IMR-90 (cell line): ENCODE results near the gene TIAM1. TPM values are rescaled to one million over a fixed set of nuclear protein-coding genes. Genes with fewer than 3 reads are reported as not detected.

Source experiments
- ATAC-seq: fragments of 200-7000 bp; cut with Tn5 transposase; 2 replicates; pipeline ENCODE4 v1.9.1; 2020; ENCODE audit warnings: low read depth, mild to moderate bottlenecking, moderate library complexity
- BruUV-seq: library from RNA; stranded (reverse); fragments of 400-500 nt; replicated peaks from 2 replicates; lab custom pipeline; 2021; lab: Mats Ljungman, UMichigan
- CTCF ChIA-PET: fragments of 300-600 bp; formaldehyde crosslinking; extraction: SDS; loops from one replicate; lab custom pipeline; 2021; ENCODE audit warnings: antibody characterized with exemption; lab: Yijun Ruan, JAX
- POLR2A ChIA-PET: fragments of 300-600 bp; sonication (Branson Sonifier 250); formaldehyde crosslinking; loops from one replicate; lab custom pipeline; 2022; ENCODE audit warnings: antibody characterized with exemption; ENCODE audit not compliant: unreplicated experiment; lab: Charles Lee
- DNase-seq: peaks from one replicate; pipeline ENCODE4 v3.0.0; 2013
- H2AFZ ChIP-seq: replicated peaks from 2 replicates; pipeline ENCODE3; 2013; ENCODE audit warnings: low read length, mild to moderate bottlenecking; ENCODE audit not compliant: poor library complexity
- H2AK5ac ChIP-seq: 2 replicates; pipeline ENCODE4 v1.6.1; 2013; ENCODE audit warnings: low read depth, low read length, inconsistent platforms
- H2AK9ac ChIP-seq: replicated peaks from 2 replicates; pipeline ENCODE3; 2013; ENCODE audit warnings: mild to moderate bottlenecking, low read depth, low read length, moderate library complexity; ENCODE audit not compliant: poor library complexity
- H2BK120ac ChIP-seq: 2 replicates; pipeline ENCODE4 v1.6.1; 2013; ENCODE audit warnings: low read depth, low read length, inconsistent platforms
- H2BK15ac ChIP-seq: 3 replicates; pipeline ENCODE4 v1.6.1; 2013; ENCODE audit warnings: low read depth, low read length, inconsistent platforms
- H2BK20ac ChIP-seq: 2 replicates; pipeline ENCODE4 v1.6.1; 2013; ENCODE audit warnings: low read depth, mild to moderate bottlenecking, inconsistent platforms, low read length, moderate library complexity
- H2BK5ac ChIP-seq: 2 replicates; pipeline ENCODE4 v1.6.1; 2013; ENCODE audit warnings: mild to moderate bottlenecking, low read depth, low read length, inconsistent platforms; ENCODE audit not compliant: poor library complexity, severe bottlenecking
- H3K14ac ChIP-seq: replicated peaks from 2 replicates; pipeline ENCODE4 v1.6.1; 2013; ENCODE audit warnings: low read depth, low read length, inconsistent platforms
- H3K18ac ChIP-seq: 2 replicates; pipeline ENCODE4 v1.6.1; 2013; ENCODE audit warnings: low read depth, low read length, control low read depth
- H3K23ac ChIP-seq: 2 replicates; pipeline ENCODE4 v1.6.1; 2013; ENCODE audit warnings: low read depth, low read length, inconsistent platforms
- H3K27ac ChIP-seq: 2 replicates; pipeline ENCODE4 v1.5.1; 2013; ENCODE audit warnings: mild to moderate bottlenecking, control low read depth, low read length; ENCODE audit not compliant: insufficient read depth
- H3K27me3 ChIP-seq: 2 replicates; pipeline ENCODE4 v1.6.1; 2013; ENCODE audit warnings: low read length; ENCODE audit not compliant: control insufficient read depth, insufficient read depth
- H3K36me3 ChIP-seq: 2 replicates; pipeline ENCODE4 v1.6.1; 2013; ENCODE audit warnings: low read length, mixed read lengths; ENCODE audit not compliant: control insufficient read depth, insufficient read depth
- H3K4ac ChIP-seq: 2 replicates; pipeline ENCODE4 v1.6.1; 2013; ENCODE audit warnings: low read depth, low read length, inconsistent platforms
- H3K4me1 ChIP-seq: 2 replicates; pipeline ENCODE4 v1.6.1; 2013; ENCODE audit warnings: low read length, mixed read lengths; ENCODE audit not compliant: control insufficient read depth, insufficient read depth
- H3K4me2 ChIP-seq: 2 replicates; pipeline ENCODE4 v1.6.1; 2013; ENCODE audit warnings: low read depth, mild to moderate bottlenecking, control low read depth, low read length, moderate library complexity
- H3K4me3 ChIP-seq: 2 replicates; pipeline ENCODE4 v1.5.1; 2013; ENCODE audit warnings: low read depth, mild to moderate bottlenecking, control low read depth, low read length, moderate library complexity; ENCODE audit not compliant: insufficient read depth
- H3K56ac ChIP-seq: 2 replicates; pipeline ENCODE4 v1.6.1; 2013; ENCODE audit warnings: low read length, inconsistent platforms; ENCODE audit not compliant: insufficient read depth; ENCODE audit errors: extremely low read depth
- H3K79me1 ChIP-seq, 2 experiments: 2 replicates each; pipeline ENCODE4 v1.6.1; 2013; ENCODE audit warnings: low read length in 2 of 2, inconsistent platforms in 1 of 2, low read depth in 1 of 2
- H3K9ac ChIP-seq: 2 replicates; pipeline ENCODE4 v1.6.1; 2013; ENCODE audit warnings: low read depth, low read length, control low read depth
- H3K9me1 ChIP-seq: 2 replicates; pipeline ENCODE4 v1.6.1; 2013; ENCODE audit warnings: low read length, inconsistent platforms; ENCODE audit not compliant: insufficient read depth
- H3K9me3 ChIP-seq: 2 replicates; pipeline ENCODE4 v1.6.1; 2013; ENCODE audit warnings: low read length; ENCODE audit not compliant: control insufficient read depth, insufficient read depth
- H4K20me1 ChIP-seq: 2 replicates; pipeline ENCODE4 v1.6.1; 2013; ENCODE audit warnings: low read length, inconsistent platforms; ENCODE audit not compliant: insufficient read depth
- H4K5ac ChIP-seq: 2 replicates; pipeline ENCODE4 v1.6.1; 2013; ENCODE audit warnings: mild to moderate bottlenecking, low read depth, low read length, control low read depth
- H4K8ac ChIP-seq, 2 experiments: 2 replicates each; pipeline ENCODE4 v1.6.1; 2013; ENCODE audit warnings: low read depth in 2 of 2, low read length in 2 of 2, control low read depth in 1 of 2, inconsistent platforms in 1 of 2
- H4K91ac ChIP-seq: 2 replicates; pipeline ENCODE4 v1.6.1; 2013; ENCODE audit warnings: low read depth, low read length, inconsistent platforms; ENCODE audit not compliant: insufficient read depth
- BHLHE40 ChIP-seq: fragments of 150-350 bp; IDR thresholded peaks from 2 replicates; pipeline ENCODE4 v1.6.1; 2016; ENCODE audit warnings: mild to moderate bottlenecking, low read depth, low read length
- CEBPB ChIP-seq: IDR thresholded peaks from 2 replicates; pipeline ENCODE4 v1.6.1; 2012; ENCODE audit warnings: low read depth, low read length, improper control_type of control experiment
- CHD1 ChIP-seq: IDR thresholded peaks from 2 replicates; pipeline ENCODE4 v1.6.1; 2012; ENCODE audit warnings: low read depth, low read length, improper control_type of control experiment
- ELK1 ChIP-seq: fragments of 150-350 bp; IDR thresholded peaks from 2 replicates; pipeline ENCODE4 v1.6.1; 2016; ENCODE audit warnings: low read depth, mild to moderate bottlenecking, low read length, moderate library complexity, borderline replicate concordance
- FOS ChIP-seq: fragments of 150-350 bp; IDR thresholded peaks from 2 replicates; pipeline ENCODE4 v1.6.1; 2016; ENCODE audit warnings: low read depth, low read length
- MAZ ChIP-seq: IDR thresholded peaks from 2 replicates; pipeline ENCODE4 v1.6.1; 2012; ENCODE audit warnings: low read depth, mild to moderate bottlenecking, low read length, improper control_type of control experiment, moderate library complexity, borderline replicate concordance
- MXI1 ChIP-seq: IDR thresholded peaks from 2 replicates; pipeline ENCODE4 v1.6.1; 2012; ENCODE audit warnings: low read depth, mild to moderate bottlenecking, low read length, moderate library complexity, borderline replicate concordance
- NFE2L2 ChIP-seq: fragments of 150-350 bp; IDR thresholded peaks from 2 replicates; pipeline ENCODE4 v1.6.1; 2016; ENCODE audit warnings: low read depth, mild to moderate bottlenecking, low read length
- POLR2A ChIP-seq: IDR thresholded peaks from 2 replicates; pipeline ENCODE4 v1.6.1; 2012; ENCODE audit warnings: mild to moderate bottlenecking, low read depth, low read length
- RAD21 ChIP-seq: IDR thresholded peaks from 2 replicates; pipeline ENCODE4 v1.6.1; 2012; ENCODE audit warnings: low read length, improper control_type of control experiment
- RCOR1 ChIP-seq: IDR thresholded peaks from 2 replicates; pipeline ENCODE4 v1.6.1; 2012; ENCODE audit warnings: mild to moderate bottlenecking, low read length, improper control_type of control experiment; ENCODE audit not compliant: insufficient replicate concordance
- RFX5 ChIP-seq: IDR thresholded peaks from 2 replicates; pipeline ENCODE4 v1.8.0; 2012; ENCODE audit warnings: low read depth, mild to moderate bottlenecking, low read length, moderate library complexity
- SMC3 ChIP-seq: fragments of 150-350 bp; IDR thresholded peaks from 2 replicates; pipeline ENCODE4 v1.6.1; 2016; ENCODE audit warnings: low read depth, mild to moderate bottlenecking, antibody characterized with exemption, low read length, moderate library complexity
- USF2 ChIP-seq: fragments of 150-350 bp; IDR thresholded peaks from 2 replicates; pipeline ENCODE4 v1.6.1; 2017; ENCODE audit warnings: mild to moderate bottlenecking, antibody characterized with exemption, low read length, low read depth
- WGBS, 2 experiments: methylation state at CpG; one replicate each; pipeline versions ENCODE4 v1.1.5 to v1.1.7; 2013; ENCODE audit warnings: missing lambda C conversion rate in 2 of 2; ENCODE audit not compliant: insufficient read length in 1 of 2; ENCODE audit errors: extremely low coverage in 2 of 2; 5-methylcytosine and 5-hydroxymethylcytosine counted together
- dilution Hi-C: fragments of 300-500 bp; cut with HindIII; formaldehyde crosslinking; loops from one replicate; pipeline ENCODE4 v1.14.3; 2018; ENCODE audit warnings: low sequenced_read_pairs; ENCODE audit not compliant: unreplicated experiment
- in situ Hi-C: fragments of 300-500 bp; cut with MboI; formaldehyde crosslinking; loops from 3 replicates; pipeline ENCODE4 v1.14.3; 2019; ENCODE audit warnings: low sequenced_read_pairs, inconsistent platforms, mixed read lengths
- intact Hi-C: fragments of 100-400 bp; cut with micrococcal nuclease; formaldehyde crosslinking; loops from 2 replicates; pipeline ENCODE4 v1.10.0; 2022
- polyA plus RNA-seq, 3 experiments: library from polyadenylated mRNA; depleted of rRNA; stranded (reverse); fragments of >200 nt; gene quantifications; 2 replicates each; pipeline ENCODE4 v1.2.3, GENCODE V29; 2012; ENCODE audit warnings: low replicate concordance in 1 of 3
- total RNA-seq: library from RNA; depleted of rRNA; stranded (reverse); fragments of >200 nt; gene quantifications from 2 replicates; pipeline ENCODE4 v1.2.3, GENCODE V29; 2012
- TF ChIP-seq, protein P1 (sequence below): conservative IDR thresholded peaks from 2 replicates; pipeline ENCODE4 v1.5.1; 2012; ENCODE audit warnings: mild to moderate bottlenecking, low read depth, low read length, improper control_type of control experiment

The TIAM1 gene
- total and polyA plus RNA-seq, 2 of the 4 experiments (the other 2 are of a cell fraction), result 2.9 to 9.3 TPM

DNA sequence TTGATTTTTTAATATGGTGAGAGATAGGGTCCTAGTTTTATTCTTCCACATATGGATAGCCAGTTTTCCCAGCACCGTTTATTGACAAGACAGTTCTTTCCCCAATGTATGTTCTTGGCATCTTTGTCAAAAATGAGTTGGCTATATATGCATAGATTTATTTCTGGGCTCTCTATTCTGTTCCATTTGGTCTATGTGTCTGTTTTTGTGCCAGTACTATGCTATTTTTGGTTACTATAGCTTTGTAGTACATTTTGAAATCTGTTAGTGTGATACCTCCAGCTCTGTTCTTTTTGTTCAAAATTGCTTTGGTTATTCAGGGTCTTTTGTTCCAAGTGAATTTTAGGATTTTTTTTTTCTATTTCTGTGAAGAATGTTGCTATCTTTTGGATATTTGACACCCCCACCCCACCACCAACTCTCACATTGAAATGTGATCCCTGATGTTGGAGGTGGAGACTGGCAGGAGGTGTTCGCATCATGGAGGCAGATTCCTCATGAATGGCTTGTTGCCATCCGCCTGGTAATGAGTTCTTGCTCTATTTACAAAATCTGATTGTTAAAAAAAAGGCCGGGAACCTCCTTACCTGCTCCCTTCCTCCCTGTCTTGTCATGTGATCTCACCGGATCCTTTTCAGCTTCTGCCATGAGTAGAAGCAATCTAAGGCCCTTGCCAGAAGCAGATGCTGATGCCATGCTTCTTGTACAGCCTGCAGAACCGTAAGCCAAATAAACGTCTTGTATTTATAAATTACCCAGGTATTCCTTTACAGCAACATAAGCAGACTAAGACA lies 251.0 kb downstream of the TIAM1 start:
- no peak overlapping the region for H4K91ac ChIP-seq
- no peaks in the 10 kb centered on the region for H3K79me1 ChIP-seq
- no peak overlapping the region for H2BK5ac ChIP-seq
- no peaks in the 10 kb centered on the region for H4K20me1 ChIP-seq
- no peaks in the 10 kb centered on the region for H3K36me3 ChIP-seq
- no peaks in the 10 kb centered on the region for H3K4me1 ChIP-seq
- ChIA-PET POLR2A (no interaction called here), CTCF (interaction anchor here (0.6 kb wide), 1 partner anchor 137 kb away, joined by 4 read pairs; no protein-coding TSS in a partner anchor)
- no peak overlapping the region for H3K9ac ChIP-seq
- DNase-seq (no peak), ATAC-seq (no peak)
- no peak overlapping the region for H2AK9ac ChIP-seq
- dilution Hi-C loops, result no loop called here
- H3K14ac ChIP-seq, result no peak overlapping the region
- no peak overlapping the region for H3K18ac ChIP-seq
- H2AFZ ChIP-seq, result no peak overlapping the region
- H3K27me3 ChIP-seq, result no peaks in the 10 kb centered on the region
- no peak overlapping the region for H2BK120ac ChIP-seq
- in situ Hi-C loops, result loop anchor here (25.0 kb wide), 1 partner anchor 2006 kb away; no protein-coding TSS in a partner anchor
- H3K4me3 ChIP-seq, result no peak overlapping the region
- no peak overlapping the region for H4K8ac ChIP-seq
- H2AK5ac ChIP-seq, result no peak overlapping the region
- intact Hi-C loops, result no loop called here
- H3K9me3 ChIP-seq, result no peaks in the 10 kb centered on the region
- H4K5ac ChIP-seq, result no peak overlapping the region
- H3K23ac ChIP-seq, result no peak overlapping the region
- H3K56ac ChIP-seq, result no peak overlapping the region
- no peaks in the 10 kb centered on the region for H3K9me1 ChIP-seq
- H3K4me2 ChIP-seq, result no peak overlapping the region
- no peak overlapping the region for H2BK20ac ChIP-seq
- WGBS, 2 experiments, result 73% methylated on average over 2 of the region's 7 CpGs; no CpG with 5 or more reads in 1 of the 2 experiments
- H2BK15ac ChIP-seq, result no peak overlapping the region
- H3K4ac ChIP-seq, result no peak overlapping the region
- BruUV-seq, result no TSS peak
- no peak overlapping the region for H3K27ac ChIP-seq
- TF ChIP-seq, protein P1, sequence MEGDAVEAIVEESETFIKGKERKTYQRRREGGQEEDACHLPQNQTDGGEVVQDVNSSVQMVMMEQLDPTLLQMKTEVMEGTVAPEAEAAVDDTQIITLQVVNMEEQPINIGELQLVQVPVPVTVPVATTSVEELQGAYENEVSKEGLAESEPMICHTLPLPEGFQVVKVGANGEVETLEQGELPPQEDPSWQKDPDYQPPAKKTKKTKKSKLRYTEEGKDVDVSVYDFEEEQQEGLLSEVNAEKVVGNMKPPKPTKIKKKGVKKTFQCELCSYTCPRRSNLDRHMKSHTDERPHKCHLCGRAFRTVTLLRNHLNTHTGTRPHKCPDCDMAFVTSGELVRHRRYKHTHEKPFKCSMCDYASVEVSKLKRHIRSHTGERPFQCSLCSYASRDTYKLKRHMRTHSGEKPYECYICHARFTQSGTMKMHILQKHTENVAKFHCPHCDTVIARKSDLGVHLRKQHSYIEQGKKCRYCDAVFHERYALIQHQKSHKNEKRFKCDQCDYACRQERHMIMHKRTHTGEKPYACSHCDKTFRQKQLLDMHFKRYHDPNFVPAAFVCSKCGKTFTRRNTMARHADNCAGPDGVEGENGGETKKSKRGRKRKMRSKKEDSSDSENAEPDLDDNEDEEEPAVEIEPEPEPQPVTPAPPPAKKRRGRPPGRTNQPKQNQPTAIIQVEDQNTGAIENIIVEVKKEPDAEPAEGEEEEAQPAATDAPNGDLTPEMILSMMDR, result no peak
- TF ChIP-seq USF2 (no peak), CEBPB (no peak), RAD21 (no peak), POLR2A (no peak), NFE2L2 (no peak), RCOR1 (no peak), FOS (no peak), MXI1 (no peak), CHD1 (no peak), BHLHE40 (no peak), SMC3 (no peak), MAZ (no peak), ELK1 (no peak), RFX5 (no peak)
